Activated naive CD8-positive, alpha-beta T cell treated with anti-CD3 and anti-CD28 coated beads, Interleukin-2, amount 50 U/mL, for 24 hours (primary cell): ENCODE data around the gene PPM1H.
A peak's percentile ranks its signal among the peaks of the same experiment; 100 is the strongest.

Experiments used
- ATAC-seq: fragments of 150-1000 bp; cut with Tn5 transposase; one replicate; pipeline ENCODE4 v1.10.0; 2021
- DNase-seq: peaks from one replicate; pipeline ENCODE4 v3.0.0; 2021
- H3K27ac Mint-ChIP-seq: one replicate; pipeline ENCODE4 v1.8.0; 2021; ENCODE audit warnings: mild to moderate bottlenecking, mixed read lengths
- H3K27me3 Mint-ChIP-seq: one replicate; pipeline ENCODE4 v1.8.0; 2021; ENCODE audit warnings: mixed read lengths
- H3K36me3 Mint-ChIP-seq: one replicate; pipeline ENCODE4 v1.8.0; 2021; ENCODE audit warnings: low read depth, mixed read lengths
- H3K4me1 Mint-ChIP-seq: one replicate; pipeline ENCODE4 v1.8.0; 2021; ENCODE audit warnings: mixed read lengths
- H3K4me3 Mint-ChIP-seq: one replicate; pipeline ENCODE4 v1.8.0; 2021; ENCODE audit warnings: mild to moderate bottlenecking, moderate library complexity, mixed read lengths
- H3K9me3 Mint-ChIP-seq: one replicate; pipeline ENCODE4 v1.8.0; 2021; ENCODE audit warnings: mixed read lengths

Gene PPM1H

GRCh38 chr12:62785941-62786559, 148.9 kb downstream of the PPM1H start:
- H3K27ac Mint-ChIP-seq = no peak overlapping the region
- H3K36me3 Mint-ChIP-seq = no peaks in the 10 kb centered on the region
- peaks cover 4% of the 10 kb centered on the region for H3K27me3 Mint-ChIP-seq
- no peaks in the 10 kb centered on the region for H3K9me3 Mint-ChIP-seq
- DNase-seq (no peak), ATAC-seq (peak; percentile 87)
- no peak overlapping the region for H3K4me3 Mint-ChIP-seq
- H3K4me1 Mint-ChIP-seq = peaks cover 13% of the 10 kb centered on the region

DNA sequence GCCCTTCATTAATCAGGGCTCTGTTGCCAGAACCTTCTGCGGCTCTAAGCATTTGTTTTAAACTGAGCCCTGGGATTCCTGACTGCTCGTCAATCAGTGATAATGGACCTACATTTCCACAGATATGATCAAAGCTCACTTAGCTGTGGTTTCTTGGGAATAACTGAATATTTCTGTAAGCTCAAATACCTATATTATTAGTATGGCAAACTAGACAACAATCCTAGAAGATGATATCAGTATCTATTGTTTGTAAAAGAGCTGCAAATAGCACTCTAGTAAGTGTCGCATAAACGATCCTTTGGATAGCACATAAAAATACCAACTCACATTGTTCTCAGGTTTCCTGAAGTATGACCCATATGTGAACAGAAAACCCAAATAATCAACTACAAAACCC, 150.4 kb downstream of the PPM1H start:
- ATAC-seq (no peak), DNase-seq (no peak)
- no peaks in the 10 kb centered on the region for H3K27me3 Mint-ChIP-seq
- no peak overlapping the region for H3K4me3 Mint-ChIP-seq
- peaks cover 13% of the 10 kb centered on the region for H3K4me1 Mint-ChIP-seq
- H3K9me3 Mint-ChIP-seq = no peaks in the 10 kb centered on the region
- no peak overlapping the region for H3K27ac Mint-ChIP-seq
- no peaks in the 10 kb centered on the region for H3K36me3 Mint-ChIP-seq

GRCh38 chr12:62783881-62784280, 151.1 kb downstream of the PPM1H start:
- Mint-ChIP-seq H3K27me3 (no peaks in the 10 kb centered on the region), H3K4me3 (no peak overlapping the region), H3K27ac (no peak overlapping the region), H3K4me1 (peaks cover 13% of the 10 kb centered on the region), H3K9me3 (no peaks in the 10 kb centered on the region), H3K36me3 (no peaks in the 10 kb centered on the region)
- ATAC-seq = peak; percentile 27
- no peak for DNase-seq

- Mint-ChIP-seq H3K9me3 (no peaks in the 10 kb centered on the region), H3K27me3 (no peaks in the 10 kb centered on the region), H3K27ac (no peak overlapping the region)
These were observed 153.6 kb downstream of the PPM1H start for GRCh38 chr12:62781136-62781880.

DNA sequence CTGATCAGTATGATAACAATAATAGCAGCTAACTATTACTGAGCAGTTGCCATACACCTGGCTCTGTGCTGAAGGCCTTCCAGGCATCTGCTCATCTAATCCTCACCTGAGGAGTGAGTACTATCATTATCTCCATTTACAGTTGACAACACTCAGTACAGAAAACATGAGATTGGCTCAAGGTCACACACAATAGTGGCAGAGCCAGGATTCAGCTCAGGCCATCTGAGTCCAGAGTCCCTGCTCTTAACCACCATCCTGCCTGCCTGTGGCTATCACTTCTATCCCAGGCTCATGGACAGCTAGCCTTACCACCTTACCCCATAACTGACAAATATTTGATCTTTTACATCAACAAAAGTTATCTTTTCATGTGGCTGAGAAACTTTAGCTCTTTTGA, 155.5 kb downstream of the PPM1H start:
- no peaks in the 10 kb centered on the region for H3K36me3 Mint-ChIP-seq
- H3K9me3 Mint-ChIP-seq = no peaks in the 10 kb centered on the region
- ATAC-seq (no peak), DNase-seq (no peak)
- no peaks in the 10 kb centered on the region for H3K27me3 Mint-ChIP-seq
- no peak overlapping the region for H3K4me3 Mint-ChIP-seq
- no peak overlapping the region for H3K27ac Mint-ChIP-seq
- peaks cover 6% of the 10 kb centered on the region for H3K4me1 Mint-ChIP-seq

More at GRCh38 chr12:62781136-62781880, 153.6 kb downstream of the PPM1H start:
- H3K36me3 Mint-ChIP-seq = no peaks in the 10 kb centered on the region
- H3K4me1 Mint-ChIP-seq = peaks cover 11% of the 10 kb centered on the region
- DNase-seq (no peak), ATAC-seq (no peak)
- H3K4me3 Mint-ChIP-seq = no peak overlapping the region

DNA sequence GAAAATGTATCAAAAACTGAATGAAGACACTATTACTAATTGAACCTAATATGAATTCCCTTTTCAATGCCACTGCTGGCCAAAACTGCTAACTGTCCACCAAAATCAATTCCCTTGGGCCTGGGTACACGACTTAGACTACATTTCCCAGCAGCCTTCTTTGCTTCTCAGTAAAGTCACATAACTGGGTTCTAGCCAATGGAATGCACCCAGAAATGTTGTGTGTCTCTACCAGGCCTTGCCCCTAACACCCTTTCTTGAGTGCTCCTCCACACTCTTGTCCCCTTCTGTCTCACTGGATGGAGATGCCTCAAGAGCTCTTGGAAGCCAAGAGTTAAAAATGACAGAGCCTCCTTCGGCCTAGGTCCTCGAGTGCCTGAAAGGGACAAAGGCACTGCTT, 156.8 kb downstream of the PPM1H start:
- Mint-ChIP-seq H3K27me3 (no peaks in the 10 kb centered on the region), H3K27ac (no peak overlapping the region), H3K9me3 (no peaks in the 10 kb centered on the region), H3K36me3 (no peaks in the 10 kb centered on the region), H3K4me3 (no peak overlapping the region), H3K4me1 (peaks cover 2% of the 10 kb centered on the region)
- ATAC-seq (no peak), DNase-seq (no peak)

GRCh38 chr12:62776997-62777396, 158.0 kb downstream of the PPM1H start:
- H3K27me3 Mint-ChIP-seq = no peaks in the 10 kb centered on the region
- peaks cover 2% of the 10 kb centered on the region for H3K4me1 Mint-ChIP-seq
- no peaks in the 10 kb centered on the region for H3K9me3 Mint-ChIP-seq
- no peak for ATAC-seq
- no peaks in the 10 kb centered on the region for H3K36me3 Mint-ChIP-seq
- H3K27ac Mint-ChIP-seq = no peak overlapping the region
- no peak for DNase-seq
- no peak overlapping the region for H3K4me3 Mint-ChIP-seq

DNA sequence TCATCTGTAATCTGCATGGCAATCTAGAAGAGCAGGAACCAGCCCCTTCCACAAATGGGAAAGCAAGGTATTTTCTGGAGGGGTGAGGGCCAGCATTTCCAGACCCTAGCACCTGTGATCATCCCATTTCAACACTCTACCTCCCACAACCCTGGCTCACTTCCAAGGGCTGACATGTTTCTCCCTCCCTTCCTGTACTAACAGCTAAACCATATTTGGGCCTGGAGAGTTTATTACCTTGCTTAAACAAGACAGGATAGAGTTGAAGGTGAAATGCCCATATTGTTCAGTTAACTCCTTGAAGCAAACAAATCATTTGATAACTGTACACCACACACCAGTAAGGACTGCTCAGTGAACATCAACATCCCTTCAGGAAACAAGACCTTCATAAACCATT, 158.4 kb downstream of the PPM1H start:
- Mint-ChIP-seq H3K4me1 (peaks cover 2% of the 10 kb centered on the region), H3K4me3 (no peak overlapping the region), H3K9me3 (no peaks in the 10 kb centered on the region), H3K27me3 (no peaks in the 10 kb centered on the region), H3K27ac (no peak overlapping the region), H3K36me3 (no peaks in the 10 kb centered on the region)
- DNase-seq (no peak), ATAC-seq (no peak)

DNA sequence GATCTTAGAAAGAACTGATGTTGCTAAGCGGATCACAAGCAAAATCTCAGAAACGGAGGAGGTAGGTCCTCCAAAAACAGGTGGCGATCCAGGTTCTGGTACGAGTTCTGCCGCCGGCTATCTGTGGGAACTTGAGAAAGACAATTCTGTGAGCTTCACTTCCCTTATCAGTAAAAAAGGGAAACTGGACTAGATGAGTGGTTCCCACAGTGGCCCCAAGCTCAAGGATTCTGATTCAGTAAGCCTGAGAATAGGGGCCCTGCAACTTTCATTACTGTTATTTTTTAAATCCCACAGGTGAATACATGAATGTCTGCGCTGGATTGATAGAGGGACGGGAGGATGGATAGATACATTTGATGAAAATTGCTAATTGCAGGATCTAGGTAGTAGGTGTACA, 160.2 kb downstream of the PPM1H start:
- peaks cover 2% of the 10 kb centered on the region for H3K4me1 Mint-ChIP-seq
- H3K4me3 Mint-ChIP-seq = no peak overlapping the region
- no peak for DNase-seq
- H3K36me3 Mint-ChIP-seq = no peaks in the 10 kb centered on the region
- H3K9me3 Mint-ChIP-seq = no peaks in the 10 kb centered on the region
- ATAC-seq = no peak
- no peak overlapping the region for H3K27ac Mint-ChIP-seq
- no peaks in the 10 kb centered on the region for H3K27me3 Mint-ChIP-seq

DNA sequence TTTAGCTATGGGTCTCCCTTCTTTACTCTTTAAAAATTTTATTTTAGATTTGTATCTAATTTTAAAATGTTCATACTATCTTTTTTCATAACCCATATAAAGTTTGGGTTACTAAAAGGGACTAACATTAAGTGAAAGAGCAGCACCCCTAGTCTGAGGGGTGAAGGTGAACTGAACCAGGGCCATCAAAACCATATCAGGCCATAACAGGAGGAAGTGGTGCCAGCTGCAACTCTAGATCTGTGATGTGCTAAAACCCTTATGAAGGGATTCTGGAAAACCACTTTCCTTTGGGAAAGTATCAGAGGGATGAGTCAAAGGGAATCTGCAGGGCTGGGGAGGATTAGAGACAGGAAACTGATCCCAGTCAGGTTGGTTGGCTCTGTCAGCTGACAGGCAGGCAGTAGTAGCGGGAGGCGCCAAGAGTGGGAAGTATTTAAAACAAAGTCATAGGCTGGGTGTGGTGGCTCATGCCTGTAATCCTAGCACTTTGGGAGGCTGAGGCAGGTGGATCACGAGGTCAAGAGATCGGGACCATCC, 162.5 kb downstream of the PPM1H start:
- ATAC-seq = no peak
- Mint-ChIP-seq H3K4me3 (no peak overlapping the region), H3K4me1 (peaks cover 12% of the 10 kb centered on the region), H3K9me3 (no peaks in the 10 kb centered on the region), H3K27me3 (peaks cover 4% of the 10 kb centered on the region), H3K27ac (no peak overlapping the region), H3K36me3 (no peaks in the 10 kb centered on the region)
- DNase-seq = no peak

DNA sequence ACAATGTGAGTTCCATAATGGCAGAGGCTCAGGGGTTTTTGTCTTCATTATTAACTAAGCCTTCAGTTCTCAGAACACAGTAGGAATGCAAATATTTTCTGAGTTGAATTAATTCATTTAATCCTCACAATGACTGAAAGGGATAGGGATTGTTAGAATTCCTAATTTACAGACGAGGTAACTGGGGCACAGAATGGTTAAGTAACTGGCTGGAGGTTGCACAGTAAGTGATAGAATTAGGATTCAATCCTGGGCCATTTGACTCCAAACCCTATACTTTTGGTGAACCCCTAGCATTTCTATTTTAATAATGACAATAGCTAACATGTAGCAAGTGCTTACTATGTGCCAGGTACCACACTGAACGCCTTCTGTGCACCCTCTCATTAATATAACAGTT, 163.1 kb downstream of the PPM1H start:
- Mint-ChIP-seq H3K36me3 (no peaks in the 10 kb centered on the region), H3K4me1 (peaks cover 14% of the 10 kb centered on the region), H3K27me3 (peaks cover 4% of the 10 kb centered on the region), H3K27ac (no peak overlapping the region), H3K4me3 (no peak overlapping the region), H3K9me3 (no peaks in the 10 kb centered on the region)
- no peak for ATAC-seq
- no peak for DNase-seq

DNA sequence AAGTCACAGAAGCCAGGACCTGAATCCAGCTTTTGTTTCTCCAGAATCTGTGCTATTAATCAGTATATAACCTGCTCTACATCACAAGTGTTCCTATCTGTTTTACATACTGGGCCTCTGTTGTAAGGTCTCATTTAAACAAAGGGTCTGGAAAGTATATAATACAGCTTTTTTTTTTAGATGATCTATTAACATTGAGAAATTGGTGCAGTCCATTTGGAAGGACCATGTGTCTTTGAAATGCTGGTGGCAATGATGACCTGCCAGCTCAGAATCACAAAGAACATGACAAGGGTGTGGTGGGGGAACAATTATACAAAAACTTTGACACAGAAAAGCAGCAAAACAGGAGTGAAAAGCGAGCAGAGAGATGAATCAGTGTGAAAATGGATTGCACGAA, 164.6 kb downstream of the PPM1H start:
- peaks cover 6% of the 10 kb centered on the region for H3K27me3 Mint-ChIP-seq
- DNase-seq = no peak
- H3K4me3 Mint-ChIP-seq = no peak overlapping the region
- no peak overlapping the region for H3K27ac Mint-ChIP-seq
- H3K4me1 Mint-ChIP-seq = peaks cover 13% of the 10 kb centered on the region
- no peak for ATAC-seq
- H3K9me3 Mint-ChIP-seq = no peaks in the 10 kb centered on the region
- H3K36me3 Mint-ChIP-seq = no peaks in the 10 kb centered on the region

DNA sequence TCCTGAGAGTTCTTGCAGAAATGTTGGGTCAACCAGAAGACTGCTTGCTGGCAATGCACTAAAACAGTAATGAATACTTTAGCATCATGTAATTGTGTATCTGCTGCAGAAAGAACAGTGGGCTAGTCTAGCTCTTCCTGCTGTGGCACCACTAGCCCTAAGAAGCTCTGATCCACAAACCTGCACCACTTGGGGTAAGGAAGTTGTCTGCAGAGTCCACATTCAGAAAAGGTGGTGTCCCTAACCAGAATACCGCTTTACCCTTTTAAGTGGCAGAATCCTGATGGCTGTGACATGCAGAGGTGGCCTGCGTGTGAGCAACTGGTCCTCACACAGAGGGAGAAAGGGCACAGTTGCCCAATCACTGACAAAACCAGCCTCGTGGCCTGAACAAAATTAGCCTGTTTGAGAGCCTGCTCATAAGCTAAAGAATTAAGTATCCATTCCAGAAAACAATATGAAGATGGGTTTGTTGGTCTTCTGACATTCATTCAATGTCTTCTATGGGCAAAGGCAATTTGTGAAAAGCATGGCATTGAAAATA, 165.8 kb downstream of the PPM1H start:
- H3K4me3 Mint-ChIP-seq = no peak overlapping the region
- H3K36me3 Mint-ChIP-seq = no peaks in the 10 kb centered on the region
- H3K4me1 Mint-ChIP-seq = peaks cover 13% of the 10 kb centered on the region
- DNase-seq (no peak), ATAC-seq (no peak)
- no peaks in the 10 kb centered on the region for H3K9me3 Mint-ChIP-seq
- no peak overlapping the region for H3K27ac Mint-ChIP-seq
- peaks cover 6% of the 10 kb centered on the region for H3K27me3 Mint-ChIP-seq

GRCh38 chr12:62767946-62768345, 167.0 kb downstream of the PPM1H start:
- Mint-ChIP-seq H3K27me3 (peaks cover 6% of the 10 kb centered on the region), H3K36me3 (no peaks in the 10 kb centered on the region), H3K4me3 (no peak overlapping the region), H3K27ac (peak overlapping the region; percentile 10), H3K4me1 (peaks cover 13% of the 10 kb centered on the region), H3K9me3 (no peaks in the 10 kb centered on the region)
- ATAC-seq (peak; percentile 83), DNase-seq (peak; percentile 57)

DNA sequence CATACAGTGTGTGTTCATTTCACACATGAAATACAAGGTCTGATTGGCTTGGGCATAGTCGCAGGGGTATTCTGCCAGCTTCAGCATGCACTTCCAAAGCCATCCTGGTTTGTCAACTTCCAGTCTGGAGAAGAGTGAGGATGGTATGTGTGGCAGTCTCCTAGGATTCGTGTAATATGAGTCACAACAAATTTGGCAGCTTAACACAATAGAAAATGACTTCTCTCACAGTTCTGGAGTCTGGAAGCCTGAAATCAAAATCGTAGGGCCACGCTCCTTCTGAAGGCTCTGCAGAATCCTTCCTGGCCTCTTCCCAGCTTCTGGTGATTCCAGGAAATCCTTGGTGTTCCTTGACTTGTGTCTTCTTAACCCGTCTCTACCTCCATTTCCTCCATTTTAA, 167.5 kb downstream of the PPM1H start:
- Mint-ChIP-seq H3K27me3 (peaks cover 6% of the 10 kb centered on the region), H3K4me1 (peaks cover 15% of the 10 kb centered on the region), H3K36me3 (no peaks in the 10 kb centered on the region), H3K9me3 (no peaks in the 10 kb centered on the region), H3K27ac (peak overlapping the region; percentile 10), H3K4me3 (no peak overlapping the region)
- ATAC-seq (no peak), DNase-seq (no peak)
